ENCODE data around the gene CAP2. TPM values are rescaled to one million over a fixed set of nuclear protein-coding genes. Genes with fewer than 3 reads are reported as not detected.
"Not testable (repeated sequence)": the region's sequence is repeated elsewhere in the genome, so short reads cannot be mapped to it uniquely, and the experiment has no call there.

The CAP2 gene
- total and polyA plus RNA-seq, 5 experiments from 2014 or later, result not detected

- Mint-ChIP-seq H3K27ac (no peak overlapping the region), H3K4me1 (no peaks in the 10 kb centered on the region), H3K27me3 (peaks cover 0 to 8% (median 6%) of the 10 kb centered on the region in 5 donors), H3K4me3 (no peak overlapping the region), H3K9me3 (peaks cover 0 to 4% (median 0%) of the 10 kb centered on the region in 9 donors), H3K36me3 (peaks cover 0 to 2% (median 0%) of the 10 kb centered on the region in 3 donors)
- POLR2A ChIA-PET, result no interaction called here
- DNase-seq (no peak), ATAC-seq (no peak)
Measured at GRCh38 chr6:17556014-17556413, 162.6 kb downstream of the CAP2 start.

DNA sequence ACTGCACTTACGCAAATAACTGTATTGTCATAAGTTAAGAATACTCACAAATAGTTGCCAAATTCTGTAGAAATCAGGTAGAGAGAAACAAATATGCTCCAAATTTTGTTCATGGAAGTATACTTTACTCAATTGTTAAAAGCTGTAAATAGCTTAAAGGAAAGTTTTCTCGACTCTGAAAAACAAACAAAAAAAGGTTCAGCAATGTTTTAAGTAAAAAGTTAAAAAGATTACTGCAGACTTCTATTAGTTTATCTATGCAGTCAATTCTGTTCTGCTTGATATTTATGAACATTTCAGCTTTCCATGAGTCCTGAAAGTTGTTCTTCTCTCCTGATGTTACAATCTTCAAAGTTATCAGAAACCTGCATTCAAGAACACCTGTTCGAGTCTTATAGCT is 169.2 kb downstream of the CAP2 start:
- H3K4me3 Mint-ChIP-seq, result no peak overlapping the region
- peaks cover 0 to 49% (median 19%) of the 10 kb centered on the region in 9 donors for H3K9me3 Mint-ChIP-seq
- DNase-seq (no peak), ATAC-seq (no peak)
- H3K27me3 Mint-ChIP-seq, result peaks cover 0 to 6% (median 3%) of the 10 kb centered on the region in 5 donors
- no peaks in the 10 kb centered on the region for H3K4me1 Mint-ChIP-seq
- H3K27ac Mint-ChIP-seq, result no peak overlapping the region
- H3K36me3 Mint-ChIP-seq, result peaks cover 0 to 22% (median 18%) of the 10 kb centered on the region in 3 donors
- POLR2A ChIA-PET, result no interaction called here

DNA sequence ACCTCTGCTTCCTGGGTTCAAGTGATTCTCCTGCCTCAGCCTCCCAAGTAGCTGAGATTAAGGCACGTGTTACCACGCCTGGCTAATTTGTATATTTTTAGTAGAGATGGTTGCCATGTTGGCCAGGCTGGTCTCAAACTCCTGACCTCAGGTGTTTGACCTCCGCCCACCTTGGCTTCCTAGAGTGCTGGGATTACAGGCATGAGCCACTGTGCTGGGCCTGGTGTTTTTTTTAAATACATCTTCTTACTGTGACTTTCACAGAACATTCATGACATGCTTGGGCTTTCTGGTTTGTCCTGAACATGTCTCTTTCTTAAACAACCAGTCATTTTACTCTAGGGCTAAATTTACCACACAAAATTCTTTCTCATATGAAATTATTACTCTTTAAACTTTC is 172.0 kb downstream of the CAP2 start:
- Mint-ChIP-seq H3K36me3 (peaks cover 0 to 22% (median 18%) of the 10 kb centered on the region in 3 donors), H3K4me1 (no peaks in the 10 kb centered on the region), H3K4me3 (no peak overlapping the region), H3K27ac (no peak overlapping the region), H3K9me3 (peaks cover 0 to 49% (median 19%) of the 10 kb centered on the region in 9 donors), H3K27me3 (peaks cover 0 to 9% (median 3%) of the 10 kb centered on the region in 5 donors)
- POLR2A ChIA-PET, result interaction anchor here (0.7 kb wide), 1 partner anchor 62 kb away, joined by 3 read pairs; no protein-coding TSS in a partner anchor
- ATAC-seq (no peak), DNase-seq (no peak)

DNA sequence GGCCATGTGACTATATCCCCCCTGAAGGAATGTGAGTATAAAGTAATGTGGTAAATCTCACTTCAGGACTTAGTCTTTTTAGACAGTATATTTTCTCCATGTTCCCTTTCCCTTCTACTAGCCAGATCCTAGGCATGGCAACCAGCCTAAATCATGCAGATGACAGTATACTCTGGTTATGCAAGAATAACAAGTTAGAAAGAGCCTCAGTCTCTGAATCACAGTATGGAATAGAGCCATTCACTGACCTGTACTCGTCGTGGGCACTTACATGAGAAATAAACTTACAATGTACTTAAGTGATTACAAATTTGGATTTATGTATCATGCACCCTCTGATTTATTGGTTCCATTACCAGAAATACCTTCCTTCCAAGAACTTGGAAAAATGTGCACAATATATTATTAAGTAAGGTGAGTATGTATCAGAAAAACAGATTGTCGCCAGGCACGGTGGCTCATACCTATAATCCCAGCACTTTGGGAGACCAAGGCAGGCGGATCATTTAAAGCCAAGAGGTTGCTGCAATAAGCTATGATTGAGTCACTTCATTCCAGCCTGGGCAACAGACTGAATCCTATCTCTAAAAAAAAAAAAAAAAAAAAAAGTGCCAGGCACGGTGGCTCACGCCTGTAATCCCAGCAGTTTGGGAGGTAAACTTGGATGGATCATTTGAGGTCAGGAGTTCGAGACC is 181.6 kb downstream of the CAP2 start:
- Mint-ChIP-seq H3K27ac (no peak overlapping the region), H3K9me3 (peaks cover 0 to 18% (median 7%) of the 10 kb centered on the region in 9 donors), H3K27me3 (peaks cover 6 to 24% (median 15%) of the 10 kb centered on the region in 5 donors), H3K4me1 (no peaks in the 10 kb centered on the region), H3K4me3 (no peak overlapping the region), H3K36me3 (peaks cover 0 to 16% (median 3%) of the 10 kb centered on the region in 3 donors)
- POLR2A ChIA-PET, result no interaction called here
- ATAC-seq, result no peak
- no peak for DNase-seq

DNA sequence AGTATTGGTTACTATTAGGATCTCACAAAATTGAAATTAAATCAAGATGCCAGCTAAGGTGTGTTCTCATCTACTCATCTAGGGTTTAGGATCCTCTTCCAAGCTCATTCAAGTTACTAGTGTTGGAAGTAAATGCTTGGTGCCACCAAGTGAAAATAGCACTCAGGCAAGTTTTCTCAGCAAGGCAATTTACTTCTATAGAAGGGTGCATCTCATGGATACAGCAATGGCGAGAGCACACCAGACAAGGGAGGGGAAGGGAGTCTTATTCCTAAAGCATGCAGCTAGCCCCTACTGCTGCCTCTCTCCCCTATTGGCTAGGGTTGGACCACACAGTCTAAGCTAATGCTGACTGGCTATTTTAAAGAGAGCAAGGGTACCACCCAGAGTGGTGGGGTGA is 183.7 kb downstream of the CAP2 start:
- H3K36me3 Mint-ChIP-seq, result peaks cover 0 to 16% (median 3%) of the 10 kb centered on the region in 3 donors
- H3K27ac Mint-ChIP-seq, result peak overlapping the region in 2 of 10 donors; percentile 3 to 63
- H3K27me3 Mint-ChIP-seq, result peaks cover 6 to 27% (median 9%) of the 10 kb centered on the region in 5 donors
- DNase-seq (no peak), ATAC-seq (no peak)
- H3K4me1 Mint-ChIP-seq, result peaks cover 0 to 5% (median 2%) of the 10 kb centered on the region in 4 donors
- peaks cover 0 to 18% (median 7%) of the 10 kb centered on the region in 9 donors for H3K9me3 Mint-ChIP-seq
- POLR2A ChIA-PET, result no interaction called here
- no peak overlapping the region for H3K4me3 Mint-ChIP-seq

DNA sequence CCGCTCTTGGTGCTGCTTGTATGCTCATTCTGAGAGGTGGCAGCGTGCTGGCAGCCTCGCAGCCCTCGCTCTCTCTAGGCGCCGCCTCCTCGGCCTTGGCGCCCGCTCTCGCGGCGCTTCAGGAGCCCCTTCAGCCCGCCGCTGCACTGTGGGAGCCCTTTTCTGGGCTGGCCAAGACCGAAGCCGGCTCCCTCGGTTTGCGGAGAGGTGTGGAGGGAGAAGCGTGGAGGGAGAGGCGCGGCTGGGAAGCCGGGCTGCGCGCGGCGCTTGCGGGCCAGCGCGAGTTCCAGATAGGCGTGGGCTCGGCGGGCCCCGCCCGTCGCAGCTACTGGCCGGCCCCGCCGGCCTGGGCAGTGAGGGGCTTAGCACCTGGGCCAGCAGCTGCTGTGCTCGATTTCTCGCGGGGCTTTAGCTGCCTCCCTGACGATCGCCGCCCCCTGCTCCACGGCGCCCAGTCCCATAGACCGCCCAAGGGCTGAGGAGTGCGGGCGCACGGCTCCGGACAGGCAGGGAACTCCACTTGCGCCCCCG is 187.2 kb downstream of the CAP2 start:
- Mint-ChIP-seq H3K27ac (peak overlapping the region in 1 of 10 donors; percentile 40), H3K27me3 (peaks cover 0 to 8% (median 3%) of the 10 kb centered on the region in 5 donors), H3K36me3 (peaks cover 0 to 11% (median 3%) of the 10 kb centered on the region in 3 donors), H3K4me1 (peaks cover 0 to 6% (median 6%) of the 10 kb centered on the region in 4 donors), H3K4me3 (peak overlapping the region; percentile 54 to 91 (median 74)), H3K9me3 (peaks cover 0 to 18% (median 7%) of the 10 kb centered on the region in 9 donors)
- POLR2A ChIA-PET, result interaction anchor here (1.0 to 1.3 kb wide), 2 partner anchors 9 to 19 kb away, joined by 4 read pairs; partner anchors contain the start of gene FAM8A1
- DNase-seq, result peak in 8 of 10 donors; percentile 16 to 62 (median 27)
- peak; percentile 83 to 84 for ATAC-seq

- peaks cover 0 to 11% (median 6%) of the 10 kb centered on the region in 4 donors for H3K4me1 Mint-ChIP-seq
- not testable (repeated sequence) for H3K27me3 Mint-ChIP-seq, ATAC-seq
- DNase-seq, result peak in 1 of 10 donors; percentile 28
- H3K9me3 Mint-ChIP-seq, result peaks cover 0 to 16% (median 7%) of the 10 kb centered on the region in 9 donors
- peak overlapping the region in 1 of 10 donors; percentile 45 for H3K27ac Mint-ChIP-seq
- POLR2A ChIA-PET, result interaction anchor here (1.3 kb wide), 1 partner anchor 19 kb away, joined by 4 read pairs; the partner anchor contains the start of gene FAM8A1
- H3K36me3 Mint-ChIP-seq, result peaks cover 0 to 11% (median 3%) of the 10 kb centered on the region in 3 donors
- peak overlapping the region; percentile 6 to 91 (median 64) for H3K4me3 Mint-ChIP-seq
Measured at GRCh38 chr6:17581282-17581681, 187.9 kb downstream of the CAP2 start.

- H3K36me3 Mint-ChIP-seq, result no peaks in the 10 kb centered on the region
- POLR2A ChIA-PET, result interaction anchor here (1.0 to 2.8 kb wide), 2 partner anchors 17 to 123 kb away, joined by 3 to 11 read pairs; partner anchors contain the start of genes FAM8A1 and NUP153
- H3K27ac Mint-ChIP-seq, result peak overlapping the region in 3 of 10 donors; percentile 0 to 50 (median 44)
- H3K4me1 Mint-ChIP-seq, result peaks cover 2 to 12% (median 6%) of the 10 kb centered on the region in 4 donors
- peaks cover 0 to 8% (median 0%) of the 10 kb centered on the region in 5 donors for H3K27me3 Mint-ChIP-seq
- no peaks in the 10 kb centered on the region for H3K9me3 Mint-ChIP-seq
- H3K4me3 Mint-ChIP-seq, result peak overlapping the region in 1 of 10 donors; percentile 49
- ATAC-seq (no peak), DNase-seq (no peak)
Measured at GRCh38 chr6:17583811-17584210, 190.4 kb downstream of the CAP2 start.

- H3K27me3 Mint-ChIP-seq, result peaks cover 0 to 8% (median 0%) of the 10 kb centered on the region in 5 donors
- POLR2A ChIA-PET, result interaction anchor here (1.0 to 2.8 kb wide), 2 partner anchors 16 to 123 kb away, joined by 3 to 11 read pairs; partner anchors contain the start of genes FAM8A1 and NUP153
Measured at GRCh38 chr6:17584241-17584803, 190.9 kb downstream of the CAP2 start.

GRCh38 chr6:17585766-17586490 is 192.5 kb downstream of the CAP2 start:
- H3K36me3 Mint-ChIP-seq, result no peaks in the 10 kb centered on the region
- ATAC-seq (no peak), DNase-seq (no peak)
- peak overlapping the region in 1 of 10 donors; percentile 50 for H3K27ac Mint-ChIP-seq
- no peak overlapping the region for H3K4me3 Mint-ChIP-seq
- POLR2A ChIA-PET, result interaction anchor here (0.6 to 2.8 kb wide), 3 partner anchors 15 to 1455 kb away, joined by 3 to 11 read pairs (median 5); partner anchors contain the start of gene FAM8A1
- H3K4me1 Mint-ChIP-seq, result peaks cover 9 to 26% (median 19%) of the 10 kb centered on the region in 4 donors
- H3K27me3 Mint-ChIP-seq, result peaks cover 0 to 8% (median 0%) of the 10 kb centered on the region in 5 donors
- H3K9me3 Mint-ChIP-seq, result no peaks in the 10 kb centered on the region

More at GRCh38 chr6:17584241-17584803, 190.9 kb downstream of the CAP2 start:
- Mint-ChIP-seq H3K9me3 (no peaks in the 10 kb centered on the region), H3K4me1 (peaks cover 7 to 16% (median 10%) of the 10 kb centered on the region in 4 donors), H3K4me3 (peak overlapping the region in 1 of 10 donors; percentile 5), H3K36me3 (no peaks in the 10 kb centered on the region), H3K27ac (peak overlapping the region in 2 of 10 donors; percentile 0 to 50)
- ATAC-seq (peak; percentile 69 to 73), DNase-seq (peak in 4 of 10 donors; percentile 35 to 61 (median 57))

DNA sequence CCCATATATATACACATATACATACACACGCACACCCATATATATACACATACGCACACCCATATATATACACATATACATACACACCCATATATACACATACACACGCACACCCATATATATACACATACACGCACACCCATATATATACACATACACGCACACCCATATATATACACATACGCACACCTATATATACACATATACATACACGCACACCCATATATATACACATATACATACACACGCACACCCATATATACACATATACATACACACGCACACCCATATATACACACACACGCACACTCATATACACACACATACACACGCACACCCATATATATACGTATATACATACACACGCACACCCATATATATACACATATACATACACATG is 193.2 kb downstream of the CAP2 start:
- H3K36me3 Mint-ChIP-seq, H3K27me3 Mint-ChIP-seq, DNase-seq, H3K4me3 Mint-ChIP-seq, H3K9me3 Mint-ChIP-seq, ATAC-seq, H3K27ac Mint-ChIP-seq: not testable (repeated sequence)
- POLR2A ChIA-PET, result interaction anchor here (0.6 kb wide), 1 partner anchor 1455 kb away, joined by 3 read pairs; no protein-coding TSS in a partner anchor
- peaks cover 7 to 29% (median 19%) of the 10 kb centered on the region in 4 donors for H3K4me1 Mint-ChIP-seq
